A549 (cell line): ENCODE results near the gene HLA-DMB. TPM values are rescaled to one million over a fixed set of nuclear protein-coding genes. Genes with fewer than 3 reads are reported as not detected.
A peak's percentile ranks its signal among the peaks of the same experiment; 100 is the strongest.

ENCODE experiments used
- ATAC-seq, 2 experiments: fragments of 200-7000 bp in 1 of 2; fragments of >200 bp in 1 of 2; cut with Nextera tagmentation in 1 of 2; cut with Tn5 transposase in 1 of 2; 3 replicates each; pipeline versions ENCODE4 v1.8.0 to v1.9.1; 2018 to 2020; ENCODE audit warnings: mild to moderate bottlenecking in 1 of 2, moderate library complexity in 1 of 2
- CTCF ChIA-PET: fragments of 300-600 bp; sonication (Branson Sonifier 250); formaldehyde crosslinking; extraction: SDS; loops from one replicate; lab custom pipeline; 2021; ENCODE audit warnings: antibody characterized with exemption, inconsistent platforms; lab: Yijun Ruan, JAX
- POLR2A ChIA-PET: fragments of 350-600 bp; formaldehyde crosslinking; extraction: SDS; loops from one replicate; lab custom pipeline; 2021; ENCODE audit warnings: antibody characterized with exemption, inconsistent platforms; lab: Yijun Ruan, JAX
- DNase-seq, 2 experiments: peaks; one replicate each; pipeline versions ENCODE4 v3.0.0 to v3.0.0-alpha.2; 2011 to 2016; ENCODE audit warnings: low read depth in 1 of 2, low spot score in 1 of 2
- FAIRE-seq: peaks from 2 replicates; lab custom pipeline; 2011; peaks lifted over from hg19 to GRCh38; lab: Jason Lieb, UNC
- H3K27ac ChIP-seq, 2 experiments: fragments of >200 bp; sonication (Bioruptor Twin); formaldehyde crosslinking; 3 replicates each; pipeline ENCODE4 v1.5.1; 2016 to 2017
- H3K4me1 ChIP-seq: fragments of >200 bp; sonication (Bioruptor Twin); formaldehyde crosslinking; 3 replicates; pipeline ENCODE4 v1.6.1; 2016
- H3K4me2 ChIP-seq: fragments of >200 bp; sonication (Bioruptor Twin); formaldehyde crosslinking; 3 replicates; pipeline ENCODE4 v1.6.1; 2016
- H3K4me3 ChIP-seq: fragments of >200 bp; sonication (Bioruptor Twin); formaldehyde crosslinking; 3 replicates; pipeline ENCODE4 v1.5.1; 2016
- H3K9me3 ChIP-seq: fragments of >200 bp; sonication (Bioruptor Twin); formaldehyde crosslinking; 3 replicates; pipeline ENCODE4 v1.6.1; 2016
- CTCF ChIP-seq: fragments of >200 bp; sonication (Bioruptor Twin); formaldehyde crosslinking; IDR thresholded peaks from 3 replicates; pipeline ENCODE4 v1.5.1; 2016
- EHF ChIP-seq: fragments of 250-450 bp; sonication (Bioruptor Pico); IDR thresholded peaks from 2 replicates; pipeline ENCODE4 v1.5.0; 2020; ENCODE audit warnings: mild to moderate bottlenecking
- FOSB ChIP-seq: fragments of 250-450 bp; sonication (Bioruptor Pico); IDR thresholded peaks from 2 replicates; pipeline ENCODE4 v1.5.0; 2020; ENCODE audit warnings: mild to moderate bottlenecking, moderate library complexity
- HDAC2 ChIP-seq: fragments of 200-600 bp; sonication (generic); IDR thresholded peaks from 2 replicates; pipeline ENCODE4 v1.6.1; 2016
- HES2 ChIP-seq: fragments of >200 bp; sonication (Bioruptor Twin); formaldehyde crosslinking; IDR thresholded peaks from 2 replicates; pipeline ENCODE4 v1.6.1; 2016
- HOXA7 ChIP-seq: fragments of 250-450 bp; sonication (Bioruptor Pico); IDR thresholded peaks from 2 replicates; pipeline ENCODE4 v1.5.0; 2020; ENCODE audit warnings: mild to moderate bottlenecking, moderate library complexity
- JUN ChIP-seq, 2 experiments: fragments of >200 bp; sonication (Bioruptor Twin); formaldehyde crosslinking; IDR thresholded peaks; 2 replicates in 1 of 2; 3 replicates in 1 of 2; pipeline ENCODE4 v1.6.1; 2016 to 2017
- KDM1A ChIP-seq: fragments of 200-600 bp; sonication (generic); IDR thresholded peaks from 2 replicates; pipeline ENCODE4 v1.6.1; 2016; ENCODE audit warnings: low read depth, mild to moderate bottlenecking
- KDM5A ChIP-seq: fragments of 200-600 bp; sonication (generic); IDR thresholded peaks from 2 replicates; pipeline ENCODE4 v1.6.1; 2016; ENCODE audit warnings: antibody characterized with exemption, mild to moderate bottlenecking
- MAFK ChIP-seq: fragments of 450-650 bp; IDR thresholded peaks from 2 replicates; pipeline ENCODE4 v1.6.1; 2014; ENCODE audit not compliant: partially characterized antibody
- MAX ChIP-seq: IDR thresholded peaks from 2 replicates; pipeline ENCODE4 v1.6.1; 2012
- PBX3 ChIP-seq: IDR thresholded peaks from 2 replicates; pipeline ENCODE4 v1.6.1; 2012
- PHF8 ChIP-seq: fragments of 200-600 bp; sonication (generic); IDR thresholded peaks from 2 replicates; pipeline ENCODE4 v1.6.1; 2016; ENCODE audit warnings: low read depth, mild to moderate bottlenecking, antibody characterized with exemption, moderate library complexity, borderline replicate concordance
- POLR2A ChIP-seq: IDR thresholded peaks from 2 replicates; pipeline ENCODE4 v1.6.1; 2012; ENCODE audit warnings: mild to moderate bottlenecking, low read length
- POLR2AphosphoS2 ChIP-seq: conservative IDR thresholded peaks from 2 replicates; pipeline ENCODE4 v1.6.1; 2012; ENCODE audit warnings: low read length, improper control_type of control experiment, inconsistent platforms
- REST ChIP-seq: fragments of 200-600 bp; sonication (generic); IDR thresholded peaks from 2 replicates; pipeline ENCODE4 v1.6.1; 2016; ENCODE audit warnings: antibody characterized with exemption, mild to moderate bottlenecking, moderate library complexity
- RFX5 ChIP-seq: fragments of 450-650 bp; IDR thresholded peaks from 2 replicates; pipeline ENCODE4 v1.7.1; 2014; ENCODE audit warnings: antibody characterized with exemption, mild to moderate bottlenecking, moderate library complexity
- TP53 ChIP-seq: fragments of 250-450 bp; sonication (Bioruptor Pico); IDR thresholded peaks from 2 replicates; pipeline ENCODE4 v1.5.0; 2021; ENCODE audit warnings: mild to moderate bottlenecking, moderate library complexity
- ZFP36 ChIP-seq: fragments of 450-650 bp; IDR thresholded peaks from 2 replicates; pipeline ENCODE4 v1.6.1; 2014; ENCODE audit warnings: borderline replicate concordance; ENCODE audit not compliant: partially characterized antibody
- WGBS: methylation state at CpG from one replicate; pipeline ENCODE4 v1.1.6; 2017; ENCODE audit errors: missing lambda C conversion rate; 5-methylcytosine and 5-hydroxymethylcytosine counted together
- polyA plus RNA-seq, 4 experiments: library from polyadenylated mRNA; depleted of rRNA in 3 of 4; stranded (reverse); fragments of >200 nt; fragmentation: RNase III in 1 of 4; extraction: RNeasy Plus Mini Kit Qiagen cat#74134 plus additional on column Dnase treatment in 1 of 4; gene quantifications; 2 replicates in 3 of 4; 3 replicates in 1 of 4; pipeline ENCODE4 v1.2.3, GENCODE V29; 2011 to 2017

Gene HLA-DMB
- polyA plus RNA-seq, 2 of the 4 experiments (the other 2 are of a cell fraction), result 3.7 to 14.3 TPM

GRCh38 chr6:32895006-32895345 is 45.9 kb downstream of the HLA-DMB start:
- POLR2A ChIA-PET, result interaction anchor here (0.8 to 3.9 kb wide), 6 partner anchors 11 to 77 kb away, joined by 3 to 47 read pairs (median 3); partner anchors contain the start of genes HLA-DMA and HLA-DMB
- H3K27ac ChIP-seq, result peak overlapping the region; percentile 96 to 97
- FAIRE-seq (no peak), DNase-seq (no peak), ATAC-seq (peak; percentile 67 to 74)
- peaks cover 15% of the 10 kb centered on the region; the same call in 2 of the 3 replicates for H3K4me1 ChIP-seq
- H3K4me3 ChIP-seq, result peak overlapping the region; percentile 70
- peak overlapping the region; percentile 96 for H3K4me2 ChIP-seq
- peak; percentile 26; the same call in 1 of the 2 replicates for TF ChIP-seq KDM5A
- no peak for TF ChIP-seq RFX5
- H3K9me3 ChIP-seq, result no peaks in the 10 kb centered on the region
- 0% methylated on average over 3 of the region's 8 CpGs for WGBS
- CTCF ChIA-PET, result interaction anchor here (0.7 to 3.7 kb wide), 10 partner anchors 10 to 90 kb away, joined by 3 to 10 read pairs (median 4); partner anchors contain the start of genes HLA-DMA and TAP2

- ATAC-seq (peak; percentile 99), FAIRE-seq (no peak)
- CTCF ChIA-PET, result interaction anchor here (0.6 to 3.7 kb wide), 14 partner anchors 8 to 496 kb away, joined by 3 to 10 read pairs (median 4); partner anchors contain the start of genes BRD2, HLA-DMA and TAP2
Measured at GRCh38 chr6:32894085-32895005, 46.5 kb downstream of the HLA-DMB start.

GRCh38 chr6:32890831-32891230 is 50.0 kb downstream of the HLA-DMB start:
- H3K4me1 ChIP-seq, result peaks cover 26% of the 10 kb centered on the region
- no peak for DNase-seq
- no peak for ATAC-seq
- H3K9me3 ChIP-seq, result no peaks in the 10 kb centered on the region
- no peak for FAIRE-seq
- no peak overlapping the region for H3K27ac ChIP-seq
- WGBS, result 40% methylated on average over 1 of the region's 1 CpG
- ChIA-PET CTCF (interaction anchor here (1.2 kb wide), 2 partner anchors 14 to 94 kb away, joined by 4 read pairs; no protein-coding TSS in a partner anchor), POLR2A (no interaction called here)
- H3K4me2 ChIP-seq, result no peak overlapping the region
- no peak overlapping the region for H3K4me3 ChIP-seq
- TF ChIP-seq ZFP36 (no peak), HDAC2 (no peak), POLR2AphosphoS2 (no peak), EHF (CRISPR knock-in tag) (no peak), PBX3 (no peak), MAFK (no peak), REST (no peak), HOXA7 (no peak), HES2 (no peak)

More at GRCh38 chr6:32894085-32895005, 46.5 kb downstream of the HLA-DMB start:
- POLR2A ChIA-PET, result interaction anchor here (0.8 to 3.9 kb wide), 8 partner anchors 12 to 107 kb away, joined by 3 to 47 read pairs (median 3); partner anchors contain the start of genes BRD2, HLA-DMA and HLA-DMB
- H3K9me3 ChIP-seq, result no peaks in the 10 kb centered on the region
- H3K4me2 ChIP-seq, result peak overlapping the region; percentile 99
- TF ChIP-seq PHF8 (0 out of 2 replicates have a peak, but pooled peaks have one; percentile 32), ZFP36 (no peak), JUN (IDR thresholded peaks at IDR 0.05) (peak; percentile 35 to 53; a peak in 3 of 5 replicates), MAX (peak; percentile 46), KDM1A (no peak), POLR2A (peak; percentile 70), TP53 (CRISPR knock-in tag) (0 out of 2 replicates have a peak, but pooled peaks have one; percentile 25), FOSB (no peak), CTCF (no peak), PBX3 (peak; percentile 92)
- DNase-seq, result peak; percentile 91 to 95
- peak overlapping the region; percentile 70 for H3K4me3 ChIP-seq
- WGBS, result 2% methylated on average over 14 of the region's 61 CpGs
- H3K27ac ChIP-seq, result peak overlapping the region; percentile 96 to 97
- H3K4me1 ChIP-seq, result peaks cover 15% of the 10 kb centered on the region
